Upper lobe of left lung (tissue), 4 donors: ENCODE data around the gene PARP2.

Experiments used
- CTCF ChIP-seq, 6 experiments: fragments of 450-650 bp in 4 of 6; fragments of 200-600 bp in 2 of 6; sonication (generic) in 2 of 6; IDR thresholded peaks; one replicate each; pipeline ENCODE4 v1.5.1; 2016 to 2019; ENCODE audit warnings: antibody characterized with exemption in 6 of 6
- EP300 ChIP-seq, 4 donors: sonication (generic); formaldehyde crosslinking; IDR thresholded peaks; one replicate each; pipeline ENCODE4 v1.5.1; 2017; ENCODE audit warnings: antibody characterized with exemption in 4 of 4, control low read depth in 2 of 4
- POLR2A ChIP-seq, 4 donors: fragments of 450-650 bp; IDR thresholded peaks; one replicate each; pipeline ENCODE4 v1.5.1; 2016 to 2017; ENCODE audit warnings: antibody characterized with exemption in 4 of 4, mild to moderate bottlenecking in 2 of 4
- POLR2AphosphoS5 ChIP-seq, 2 donors: sonication (generic); formaldehyde crosslinking; IDR thresholded peaks; one replicate each; pipeline ENCODE4 v1.5.1; 2017; ENCODE audit warnings: antibody characterized with exemption in 2 of 2

GRCh38 chr14:20384886-20385285 lies 41.5 kb downstream of the PARP2 start:
- TF ChIP-seq CTCF (IDR thresholded peaks at IDR 0.05) (no peak), POLR2A (IDR thresholded peaks at IDR 0.05) (no peak), EP300 (IDR thresholded peaks at IDR 0.05) (no peak), POLR2AphosphoS5 (IDR thresholded peaks at IDR 0.05) (no peak)
